Naive B cell (primary cell): ENCODE results near the gene WFIKKN1. TPM values are rescaled to one million over a fixed set of nuclear protein-coding genes. Genes with fewer than 3 reads are reported as not detected.
"Not testable (repeated sequence)": the region's sequence is repeated elsewhere in the genome, so short reads cannot be mapped to it uniquely, and the experiment has no call there.

ENCODE experiments used
- ATAC-seq, 2 donors: fragments of 150-1000 bp; cut with Tn5 transposase; 2 replicates each; pipeline ENCODE4 v1.10.0; 2021; ENCODE audit warnings: low read depth in 2 of 2, mild to moderate bottlenecking in 2 of 2, moderate library complexity in 2 of 2
- DNase-seq: peaks from one replicate; pipeline ENCODE4 v3.0.0; 2022
- H3K27ac Mint-ChIP-seq, 6 donors: one replicate each; pipeline ENCODE4 v1.8.0; 2020 to 2022; ENCODE audit warnings: mild to moderate bottlenecking in 6 of 6, mixed read lengths in 6 of 6, moderate library complexity in 5 of 6, inconsistent platforms in 2 of 6
- H3K27me3 Mint-ChIP-seq, 3 donors: one replicate each; pipeline ENCODE4 v1.8.0; 2021 to 2022; ENCODE audit warnings: mixed read lengths in 3 of 3, mild to moderate bottlenecking in 1 of 3
- H3K36me3 Mint-ChIP-seq, 2 donors: one replicate each; pipeline ENCODE4 v1.8.0; 2020 to 2022; ENCODE audit warnings: mixed read lengths in 2 of 2, inconsistent platforms in 1 of 2, mild to moderate bottlenecking in 1 of 2
- H3K4me1 Mint-ChIP-seq, 3 donors: one replicate each; pipeline ENCODE4 v1.8.0; 2020 to 2022; ENCODE audit warnings: mixed read lengths in 3 of 3, inconsistent platforms in 1 of 3, mild to moderate bottlenecking in 1 of 3, moderate library complexity in 1 of 3
- H3K4me3 Mint-ChIP-seq, 8 donors: one replicate each; pipeline ENCODE4 v1.8.0; 2020 to 2022; ENCODE audit warnings: mild to moderate bottlenecking in 8 of 8, mixed read lengths in 8 of 8, moderate library complexity in 8 of 8, inconsistent platforms in 2 of 8
- H3K9me3 Mint-ChIP-seq, 7 donors: one replicate each; pipeline ENCODE4 v1.8.0; 2020 to 2022; ENCODE audit warnings: mixed read lengths in 7 of 7, mild to moderate bottlenecking in 5 of 7, inconsistent platforms in 2 of 7, moderate library complexity in 1 of 7
- polyA plus RNA-seq, 6 donors: library from polyadenylated mRNA; unstranded; fragments of 300-500 nt; fragmentation: Illumina TruSeq; gene quantifications; one replicate each; pipeline ENCODE4 v1.2.3, GENCODE V29; 2021; ENCODE audit warnings: low read depth in 6 of 6

The WFIKKN1 gene
- polyA plus RNA-seq, 6 donors from 2014 or later: not detected

DNA sequence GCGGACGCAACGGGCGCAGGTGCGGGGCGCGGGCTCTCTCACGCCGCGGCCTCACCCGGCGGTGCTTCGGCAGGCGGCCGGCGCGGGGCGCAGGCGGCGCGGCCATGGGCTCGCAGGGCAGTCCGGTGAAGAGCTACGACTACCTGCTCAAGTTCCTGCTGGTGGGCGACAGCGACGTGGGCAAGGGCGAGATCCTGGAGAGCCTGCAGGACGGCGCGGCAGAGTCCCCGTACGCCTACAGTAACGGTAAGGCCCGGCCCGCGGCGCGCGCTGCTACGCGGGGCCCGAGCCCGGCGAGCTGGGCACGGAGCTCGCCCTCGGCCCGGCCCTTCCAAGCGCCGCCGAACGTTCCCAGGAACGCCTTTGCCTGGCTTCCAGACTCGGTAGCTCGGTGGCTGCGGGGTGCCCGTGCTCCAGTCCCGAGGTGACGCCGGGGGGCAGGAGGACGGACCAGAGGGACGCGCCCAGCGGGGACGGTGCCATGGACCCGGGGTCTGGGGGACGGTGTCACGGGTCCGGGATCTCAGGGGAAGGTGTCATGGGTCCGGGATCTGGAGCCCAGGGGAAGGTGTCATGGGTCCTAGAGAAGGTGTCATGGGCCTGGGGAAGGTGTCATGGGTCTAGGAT lies 40.5 kb upstream of the WFIKKN1 start:
- no peak for ATAC-seq
- Mint-ChIP-seq H3K9me3 (no peaks in the 10 kb centered on the region), H3K27ac (peak overlapping the region in 5 of 6 donors; percentile 14 to 95 (median 54)), H3K27me3 (peaks cover 0 to 8% (median 6%) of the 10 kb centered on the region in 3 donors), H3K4me1 (peaks cover 38 to 49% (median 39%) of the 10 kb centered on the region in 3 donors), H3K4me3 (peak overlapping the region; percentile 82 to 94 (median 90)), H3K36me3 (no peaks in the 10 kb centered on the region)
- no peak for DNase-seq

DNA sequence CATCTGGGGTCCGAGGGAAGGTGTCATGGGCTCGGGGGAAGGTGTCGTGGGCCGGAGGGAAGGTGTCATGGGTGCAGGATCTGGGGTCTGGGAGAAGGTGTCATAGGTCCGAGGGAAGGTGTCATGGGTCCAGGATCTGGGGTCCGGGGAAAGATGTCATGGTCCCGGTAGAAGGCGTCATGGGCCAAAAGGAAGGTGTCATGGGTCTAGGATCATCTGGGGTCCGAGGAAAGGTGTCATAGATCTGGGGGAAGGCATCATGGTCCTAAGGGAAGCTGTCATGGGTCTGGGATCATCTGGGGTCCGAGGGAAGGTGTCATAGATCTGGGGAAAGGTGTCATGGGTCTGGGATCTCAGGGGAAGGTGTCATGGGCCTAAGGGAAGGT lies 40.0 kb upstream of the WFIKKN1 start:
- ATAC-seq (no peak), DNase-seq (no peak)
- no peaks in the 10 kb centered on the region for H3K9me3 Mint-ChIP-seq
- peak overlapping the region; percentile 14 to 93 (median 52) for H3K27ac Mint-ChIP-seq
- H3K27me3 Mint-ChIP-seq: peaks cover 0 to 3% (median 1%) of the 10 kb centered on the region in 3 donors
- no peaks in the 10 kb centered on the region for H3K36me3 Mint-ChIP-seq
- peaks cover 34 to 47% (median 36%) of the 10 kb centered on the region in 3 donors for H3K4me1 Mint-ChIP-seq
- peak overlapping the region; percentile 82 to 94 (median 90) for H3K4me3 Mint-ChIP-seq

DNA sequence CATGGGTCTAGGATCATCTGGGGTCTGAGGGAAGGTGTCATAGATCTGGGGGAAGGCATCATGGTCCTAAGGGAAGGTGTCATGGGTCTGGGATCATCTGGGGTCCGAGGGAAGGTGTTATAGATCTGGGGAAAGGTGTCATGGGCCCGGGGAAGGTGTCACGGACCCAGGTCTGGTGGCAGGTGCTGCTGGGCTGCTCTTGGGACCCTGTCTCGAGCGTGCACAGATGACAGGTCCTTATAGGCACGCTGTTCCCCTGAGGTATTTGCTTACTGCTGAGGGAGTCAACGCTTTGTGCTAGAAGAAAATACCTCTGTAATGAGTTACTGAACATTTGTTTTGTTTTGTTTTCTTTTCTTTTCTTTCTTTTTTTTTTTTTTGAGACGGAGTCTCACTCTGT lies 39.6 kb upstream of the WFIKKN1 start:
- H3K4me1 Mint-ChIP-seq: peaks cover 36 to 48% (median 37%) of the 10 kb centered on the region in 3 donors
- H3K36me3 Mint-ChIP-seq: no peaks in the 10 kb centered on the region
- peak overlapping the region; percentile 82 to 94 (median 90) for H3K4me3 Mint-ChIP-seq
- no peak for DNase-seq
- no peaks in the 10 kb centered on the region for H3K27me3 Mint-ChIP-seq
- peak overlapping the region in 4 of 6 donors; percentile 14 to 64 (median 33) for H3K27ac Mint-ChIP-seq
- no peaks in the 10 kb centered on the region for H3K9me3 Mint-ChIP-seq
- ATAC-seq: no peak

DNA sequence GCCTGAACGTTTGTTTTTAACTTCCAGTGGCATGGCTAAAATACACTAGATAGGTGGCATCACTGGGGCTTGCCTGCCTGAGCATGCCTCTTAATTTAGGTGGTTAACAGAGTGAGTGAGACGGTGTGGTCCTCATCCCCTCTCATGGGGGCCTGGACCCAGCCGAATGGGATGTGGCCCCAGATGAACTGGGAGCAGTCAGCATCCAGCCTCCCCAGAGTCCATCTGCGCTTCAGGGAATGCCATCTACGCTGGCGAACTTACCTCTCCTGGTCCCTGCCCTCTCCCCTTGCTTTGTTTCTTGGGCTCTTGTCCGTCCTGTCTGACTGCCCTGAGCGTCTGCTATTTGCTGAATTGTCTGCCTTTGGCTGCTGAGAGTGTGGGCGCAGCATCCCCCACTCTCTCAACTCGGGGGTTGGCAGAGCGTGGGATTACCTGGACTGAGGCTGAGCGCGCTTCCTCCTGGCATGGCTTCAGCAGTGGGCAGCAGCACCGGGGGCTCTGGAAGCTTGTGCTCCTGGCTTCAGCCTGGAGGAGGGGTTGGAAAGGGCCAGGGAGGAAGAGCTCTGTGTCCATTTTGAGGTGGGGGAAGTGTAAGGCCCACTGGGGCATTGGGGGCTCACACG lies 38.8 kb upstream of the WFIKKN1 start:
- peaks cover 41 to 53% (median 43%) of the 10 kb centered on the region in 3 donors for H3K4me1 Mint-ChIP-seq
- no peak for DNase-seq
- H3K4me3 Mint-ChIP-seq: peak overlapping the region in 7 of 8 donors; percentile 24 to 94 (median 86)
- H3K27ac Mint-ChIP-seq: peak overlapping the region in 2 of 6 donors; percentile 45 to 76
- no peaks in the 10 kb centered on the region for H3K36me3 Mint-ChIP-seq
- no peak for ATAC-seq
- no peaks in the 10 kb centered on the region for H3K9me3 Mint-ChIP-seq
- H3K27me3 Mint-ChIP-seq: no peaks in the 10 kb centered on the region

DNA sequence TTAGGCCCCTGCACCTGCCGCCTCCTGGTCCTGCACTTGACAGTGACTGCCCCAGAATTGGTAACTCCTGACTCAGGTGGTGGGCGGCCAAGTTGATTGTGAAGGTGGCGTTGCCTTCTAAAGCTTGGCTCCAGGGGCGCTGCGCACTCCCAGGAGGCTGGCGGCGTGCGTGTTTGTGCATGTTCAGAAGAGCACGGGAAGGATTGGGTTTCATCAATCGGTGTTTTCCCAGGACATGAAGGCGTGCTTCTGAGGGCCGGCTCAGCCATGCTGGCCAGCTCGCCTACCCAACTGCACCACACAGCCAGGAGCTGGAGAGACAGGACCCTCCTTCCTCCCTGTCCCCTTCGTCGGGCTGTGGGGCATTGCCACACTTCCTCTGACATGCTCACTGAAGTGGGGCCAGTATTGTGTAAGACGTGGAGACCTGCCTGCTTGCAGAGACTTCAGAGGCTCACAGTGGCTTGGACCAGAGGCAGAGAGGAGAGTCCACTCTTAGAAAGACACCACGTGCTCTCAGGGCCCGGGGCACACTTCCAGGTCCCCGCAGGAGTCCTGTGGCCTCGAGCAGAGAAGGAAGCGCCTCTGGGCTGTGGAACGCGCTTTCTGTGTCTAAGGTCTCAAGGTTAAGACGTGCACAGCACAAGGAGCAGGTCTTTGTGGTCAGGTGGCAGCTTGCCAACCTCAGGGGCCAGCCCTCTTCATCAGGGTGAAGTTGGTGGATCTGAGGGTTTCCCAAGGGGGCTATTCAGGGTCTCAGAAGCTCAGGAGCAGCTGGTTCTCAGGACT lies 38.1 kb upstream of the WFIKKN1 start:
- H3K9me3 Mint-ChIP-seq: no peaks in the 10 kb centered on the region
- no peaks in the 10 kb centered on the region for H3K27me3 Mint-ChIP-seq
- H3K36me3 Mint-ChIP-seq: no peaks in the 10 kb centered on the region
- ATAC-seq (no peak), DNase-seq (no peak)
- peaks cover 42 to 51% (median 45%) of the 10 kb centered on the region in 3 donors for H3K4me1 Mint-ChIP-seq
- peak overlapping the region in 5 of 8 donors; percentile 23 to 84 (median 71) for H3K4me3 Mint-ChIP-seq
- H3K27ac Mint-ChIP-seq: peak overlapping the region in 1 of 6 donors; percentile 45

- H3K36me3 Mint-ChIP-seq: no peaks in the 10 kb centered on the region
- H3K27me3 Mint-ChIP-seq: no peaks in the 10 kb centered on the region
- H3K9me3 Mint-ChIP-seq: no peaks in the 10 kb centered on the region
- ATAC-seq: no peak
- DNase-seq: no peak
- peak overlapping the region in 3 of 6 donors; percentile 34 to 70 (median 56) for H3K27ac Mint-ChIP-seq
- peaks cover 38 to 44% (median 43%) of the 10 kb centered on the region in 3 donors for H3K4me1 Mint-ChIP-seq
- peak overlapping the region in 2 of 8 donors; percentile 33 to 71 for H3K4me3 Mint-ChIP-seq
These were observed 37.4 kb upstream of the WFIKKN1 start for GRCh38 chr16:593406-593805.

DNA sequence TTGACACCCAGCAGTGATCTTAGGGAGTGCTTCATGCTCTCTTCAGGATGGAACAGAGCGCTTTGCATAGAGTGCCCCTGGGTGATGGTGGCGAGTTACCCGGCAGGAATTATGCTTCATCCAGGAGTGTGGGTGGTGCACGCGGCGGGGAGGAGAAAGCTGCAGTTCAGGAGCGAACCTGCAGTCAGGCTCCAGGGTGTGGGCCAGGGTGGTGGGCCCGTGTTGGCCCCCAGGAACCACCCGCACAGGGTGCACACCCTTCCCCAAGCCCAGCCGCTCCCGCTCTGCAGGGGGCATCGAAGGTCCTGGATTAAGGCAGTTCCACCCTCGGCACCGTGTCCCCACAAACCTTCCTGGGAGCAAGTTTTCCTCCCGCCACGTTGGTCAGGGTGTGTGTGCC lies 37.0 kb upstream of the WFIKKN1 start:
- Mint-ChIP-seq H3K27me3 (no peaks in the 10 kb centered on the region), H3K4me3 (peak overlapping the region in 2 of 8 donors; percentile 33 to 71), H3K27ac (peak overlapping the region in 1 of 6 donors; percentile 70), H3K4me1 (peaks cover 35 to 41% (median 40%) of the 10 kb centered on the region in 3 donors), H3K36me3 (no peaks in the 10 kb centered on the region), H3K9me3 (no peaks in the 10 kb centered on the region)
- DNase-seq: no peak
- no peak for ATAC-seq

DNA sequence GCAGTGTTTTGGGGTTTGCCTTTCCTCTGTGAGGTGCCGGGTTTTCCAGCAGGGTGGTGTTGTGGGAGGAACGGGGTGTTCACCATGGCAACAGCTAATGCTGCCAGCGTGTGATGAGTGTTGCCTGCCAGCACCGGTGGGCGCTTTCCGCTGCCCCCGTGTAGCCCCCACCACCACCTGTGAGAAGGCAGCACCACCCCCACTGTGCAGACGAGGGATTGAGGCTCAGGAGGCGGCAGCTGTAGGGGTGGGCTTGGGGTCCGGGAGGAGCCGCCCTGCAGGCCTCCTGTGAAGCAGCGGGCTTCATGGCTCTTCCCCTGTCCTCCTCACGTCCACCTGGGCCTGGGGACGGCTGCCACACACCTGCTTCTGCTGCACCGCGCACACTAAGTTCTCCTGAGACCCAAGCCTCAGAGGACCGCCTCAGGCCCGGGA lies 35.7 kb upstream of the WFIKKN1 start:
- DNase-seq: no peak
- no peak overlapping the region for H3K27ac Mint-ChIP-seq

DNA sequence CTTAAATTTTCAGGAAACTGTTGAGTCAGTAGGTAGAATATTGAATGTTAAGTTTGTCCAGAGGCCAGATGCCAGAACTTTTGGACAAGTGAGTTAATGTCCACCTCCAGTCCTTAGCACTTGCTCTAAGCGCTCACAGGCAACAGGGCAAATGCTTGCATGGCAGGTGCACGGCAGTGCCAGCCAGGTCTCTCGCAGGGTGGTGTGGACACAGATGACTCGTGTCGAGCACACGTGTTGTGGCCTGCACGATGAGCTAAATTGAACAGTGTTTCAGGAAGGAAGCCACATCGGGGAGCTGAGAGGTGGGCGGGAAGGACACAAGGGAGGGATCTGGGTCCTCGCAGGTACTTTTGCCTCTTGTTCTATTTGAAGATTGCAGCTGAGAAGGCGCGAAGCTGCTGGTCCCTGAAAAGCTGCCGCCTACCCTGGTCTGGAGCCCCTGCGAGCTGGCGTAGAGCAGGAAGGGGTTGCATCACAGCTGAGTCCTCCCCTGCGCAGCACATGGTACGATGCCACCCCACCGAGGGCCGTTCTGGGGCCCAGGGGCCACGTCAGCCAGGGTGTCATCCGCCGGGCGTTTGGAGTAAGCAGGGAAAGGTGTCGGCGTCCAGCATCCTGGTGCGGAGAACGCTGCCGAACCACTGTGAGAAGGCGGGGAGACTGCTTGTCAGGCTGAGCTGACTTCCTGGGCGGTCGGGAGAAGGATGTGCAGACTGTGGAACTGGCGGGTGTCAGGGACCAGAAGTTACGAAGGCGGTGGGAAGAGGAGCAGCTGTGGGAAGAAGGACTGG lies 34.6 kb upstream of the WFIKKN1 start:
- ATAC-seq: no peak
- H3K9me3 Mint-ChIP-seq: no peaks in the 10 kb centered on the region
- DNase-seq: no peak
- H3K4me3 Mint-ChIP-seq: no peak overlapping the region
- peak overlapping the region in 1 of 6 donors; percentile 82 for H3K27ac Mint-ChIP-seq
- peaks cover 26 to 34% (median 32%) of the 10 kb centered on the region in 3 donors for H3K4me1 Mint-ChIP-seq
- no peaks in the 10 kb centered on the region for H3K36me3 Mint-ChIP-seq
- H3K27me3 Mint-ChIP-seq: no peaks in the 10 kb centered on the region

More for the DNA sequence above, 35.7 kb upstream of the WFIKKN1 start:
- ATAC-seq: no peak
- H3K9me3 Mint-ChIP-seq: no peaks in the 10 kb centered on the region
- H3K4me3 Mint-ChIP-seq: peak overlapping the region in 1 of 8 donors; percentile 77
- peaks cover 35 to 41% (median 40%) of the 10 kb centered on the region in 3 donors for H3K4me1 Mint-ChIP-seq
- no peaks in the 10 kb centered on the region for H3K36me3 Mint-ChIP-seq
- no peaks in the 10 kb centered on the region for H3K27me3 Mint-ChIP-seq

DNA sequence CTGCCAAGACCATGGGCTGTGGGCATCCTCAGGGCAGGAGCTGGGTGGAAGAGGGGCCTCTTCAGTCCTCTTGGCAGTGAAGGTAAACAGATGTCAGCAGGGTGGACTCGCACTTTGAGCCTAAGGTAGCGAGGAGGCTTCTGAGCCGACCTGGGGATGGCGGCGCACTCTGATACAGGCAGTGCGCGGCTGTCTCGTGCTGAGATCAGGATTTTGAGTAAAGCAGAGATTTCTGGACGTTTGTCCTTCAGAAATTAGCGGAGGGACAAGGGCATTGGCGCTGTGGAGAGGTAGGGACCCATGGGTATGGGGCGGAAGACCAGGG lies 34.1 kb upstream of the WFIKKN1 start:
- no peak overlapping the region for H3K4me3 Mint-ChIP-seq
- H3K9me3 Mint-ChIP-seq: no peaks in the 10 kb centered on the region
- H3K27me3 Mint-ChIP-seq: no peaks in the 10 kb centered on the region
- no peak for DNase-seq
- ATAC-seq: no peak
- H3K36me3 Mint-ChIP-seq: no peaks in the 10 kb centered on the region
- H3K27ac Mint-ChIP-seq: peak overlapping the region in 1 of 6 donors; percentile 84
- H3K4me1 Mint-ChIP-seq: peaks cover 21 to 31% (median 29%) of the 10 kb centered on the region in 3 donors

- H3K36me3 Mint-ChIP-seq: not testable (repeated sequence)
These were observed 33.1 kb upstream of the WFIKKN1 start for GRCh38 chr16:597655-598054.

GRCh38 chr16:598823-599739 lies 31.7 kb upstream of the WFIKKN1 start:
- Mint-ChIP-seq H3K27ac (peak overlapping the region in 1 of 6 donors; percentile 11), H3K27me3 (no peaks in the 10 kb centered on the region), H3K36me3 (no peaks in the 10 kb centered on the region), H3K4me1 (peaks cover 16 to 21% (median 17%) of the 10 kb centered on the region in 3 donors), H3K9me3 (no peaks in the 10 kb centered on the region), H3K4me3 (no peak overlapping the region)
- ATAC-seq (no peak), DNase-seq (no peak)

More at GRCh38 chr16:597655-598054, 33.1 kb upstream of the WFIKKN1 start:
- ATAC-seq, DNase-seq, H3K27me3 Mint-ChIP-seq, H3K4me3 Mint-ChIP-seq, H3K27ac Mint-ChIP-seq, H3K9me3 Mint-ChIP-seq: not testable (repeated sequence)
- H3K4me1 Mint-ChIP-seq: peaks cover 14 to 27% (median 19%) of the 10 kb centered on the region in 3 donors
